Right atrium auricular region (tissue), 2 donors: ENCODE data around the gene TTC33. TPM values are rescaled to one million over a fixed set of nuclear protein-coding genes. Genes with fewer than 3 reads are reported as not detected.

Source experiments
- DNase-seq: peaks from one replicate; pipeline ENCODE4 v3.0.0-alpha.2; 2019; ENCODE audit warnings: low spot score
- H3K27ac ChIP-seq, 2 donors: fragments of 200-600 bp; sonication (generic); 1 replicate in 1 of 2; 2 replicates in 1 of 2; pipeline ENCODE4 v1.5.1; 2016 to 2019
- H3K27me3 ChIP-seq, 2 donors: fragments of 200-600 bp; sonication (generic); one replicate each; pipeline versions ENCODE4 v1.5.1 to v1.6.0; 2017 to 2019
- H3K36me3 ChIP-seq: fragments of 200-600 bp; sonication (generic); one replicate; pipeline ENCODE4 v1.5.1; 2016
- H3K4me1 ChIP-seq, 2 donors: fragments of 200-600 bp; sonication (generic); one replicate each; pipeline versions ENCODE4 v1.5.1 to v1.6.0; 2017 to 2019
- H3K4me3 ChIP-seq, 2 donors: fragments of 200-600 bp; sonication (generic); 1 replicate in 1 of 2; 2 replicates in 1 of 2; pipeline ENCODE4 v1.5.1; 2017 to 2019; ENCODE audit warnings: mild to moderate bottlenecking in 1 of 2, moderate library complexity in 1 of 2
- H3K9me3 ChIP-seq, 2 donors: fragments of 200-600 bp; sonication (generic); one replicate each; pipeline ENCODE4 v1.5.1; 2019
- total RNA-seq, 2 donors: library from RNA; depleted of rRNA; stranded (reverse); fragments of >200 nt; gene quantifications; one replicate each; pipeline ENCODE4 v1.1.0, GENCODE V29; 2016
- TF ChIP-seq, protein P1 (sequence below), 2 donors: fragments of 200-600 bp; sonication (generic); IDR thresholded peaks; one replicate each; pipeline ENCODE4 v1.5.1; 2019; ENCODE audit warnings: antibody characterized with exemption in 2 of 2

TTC33 gene
- total RNA-seq, 2 donors from 2014 or later: 10.2 to 16.7 TPM

DNA sequence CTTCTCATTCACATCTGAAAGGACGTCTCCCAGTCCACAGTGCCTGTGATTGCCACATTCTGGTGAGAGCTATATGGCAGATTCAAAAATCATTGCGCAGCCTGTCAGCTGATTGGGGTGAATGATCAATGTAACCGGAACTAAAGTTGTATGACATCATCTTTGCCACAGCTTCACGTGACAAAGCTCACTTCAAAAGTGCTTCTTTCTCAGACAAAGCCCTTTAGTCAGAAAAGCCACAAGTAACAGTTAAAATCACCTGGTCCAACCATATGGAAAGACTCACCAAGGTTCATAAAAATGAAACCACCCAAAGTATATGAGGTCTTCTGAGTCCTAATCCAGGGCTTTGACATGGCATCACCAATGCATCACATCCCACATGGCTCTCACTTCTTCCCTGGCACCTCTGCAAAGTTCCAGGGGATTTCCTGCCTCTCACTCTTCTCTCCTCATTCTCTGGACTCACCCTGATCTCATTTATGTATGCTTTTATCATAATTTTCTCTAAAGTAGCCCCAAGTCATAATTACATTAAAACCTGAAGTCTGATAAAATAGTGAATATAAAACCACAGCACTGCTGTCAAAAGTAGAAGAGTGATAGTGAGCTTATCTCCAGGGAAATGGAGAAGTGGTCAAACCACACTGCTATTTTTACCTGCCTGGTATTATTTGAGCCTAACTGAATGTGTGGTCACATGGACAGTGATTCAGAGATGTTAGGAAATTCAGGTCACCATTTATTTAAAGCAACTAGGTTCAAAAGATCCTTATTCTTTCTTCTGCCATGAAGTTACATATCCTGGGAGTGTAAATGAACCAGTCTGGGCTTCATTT lies 269.1 kb downstream of the TTC33 start:
- Histone ChIP-seq H3K9me3 (no peaks in the 10 kb centered on the region), H3K36me3 (no peaks in the 10 kb centered on the region), H3K27me3 (no peaks in the 10 kb centered on the region), H3K4me1 (no peaks in the 10 kb centered on the region), H3K4me3 (no peak overlapping the region), H3K27ac (no peak overlapping the region)
- TF ChIP-seq, protein P1, sequence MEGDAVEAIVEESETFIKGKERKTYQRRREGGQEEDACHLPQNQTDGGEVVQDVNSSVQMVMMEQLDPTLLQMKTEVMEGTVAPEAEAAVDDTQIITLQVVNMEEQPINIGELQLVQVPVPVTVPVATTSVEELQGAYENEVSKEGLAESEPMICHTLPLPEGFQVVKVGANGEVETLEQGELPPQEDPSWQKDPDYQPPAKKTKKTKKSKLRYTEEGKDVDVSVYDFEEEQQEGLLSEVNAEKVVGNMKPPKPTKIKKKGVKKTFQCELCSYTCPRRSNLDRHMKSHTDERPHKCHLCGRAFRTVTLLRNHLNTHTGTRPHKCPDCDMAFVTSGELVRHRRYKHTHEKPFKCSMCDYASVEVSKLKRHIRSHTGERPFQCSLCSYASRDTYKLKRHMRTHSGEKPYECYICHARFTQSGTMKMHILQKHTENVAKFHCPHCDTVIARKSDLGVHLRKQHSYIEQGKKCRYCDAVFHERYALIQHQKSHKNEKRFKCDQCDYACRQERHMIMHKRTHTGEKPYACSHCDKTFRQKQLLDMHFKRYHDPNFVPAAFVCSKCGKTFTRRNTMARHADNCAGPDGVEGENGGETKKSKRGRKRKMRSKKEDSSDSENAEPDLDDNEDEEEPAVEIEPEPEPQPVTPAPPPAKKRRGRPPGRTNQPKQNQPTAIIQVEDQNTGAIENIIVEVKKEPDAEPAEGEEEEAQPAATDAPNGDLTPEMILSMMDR (IDR thresholded peaks at IDR 0.05): no peak
- no peak for DNase-seq

DNA sequence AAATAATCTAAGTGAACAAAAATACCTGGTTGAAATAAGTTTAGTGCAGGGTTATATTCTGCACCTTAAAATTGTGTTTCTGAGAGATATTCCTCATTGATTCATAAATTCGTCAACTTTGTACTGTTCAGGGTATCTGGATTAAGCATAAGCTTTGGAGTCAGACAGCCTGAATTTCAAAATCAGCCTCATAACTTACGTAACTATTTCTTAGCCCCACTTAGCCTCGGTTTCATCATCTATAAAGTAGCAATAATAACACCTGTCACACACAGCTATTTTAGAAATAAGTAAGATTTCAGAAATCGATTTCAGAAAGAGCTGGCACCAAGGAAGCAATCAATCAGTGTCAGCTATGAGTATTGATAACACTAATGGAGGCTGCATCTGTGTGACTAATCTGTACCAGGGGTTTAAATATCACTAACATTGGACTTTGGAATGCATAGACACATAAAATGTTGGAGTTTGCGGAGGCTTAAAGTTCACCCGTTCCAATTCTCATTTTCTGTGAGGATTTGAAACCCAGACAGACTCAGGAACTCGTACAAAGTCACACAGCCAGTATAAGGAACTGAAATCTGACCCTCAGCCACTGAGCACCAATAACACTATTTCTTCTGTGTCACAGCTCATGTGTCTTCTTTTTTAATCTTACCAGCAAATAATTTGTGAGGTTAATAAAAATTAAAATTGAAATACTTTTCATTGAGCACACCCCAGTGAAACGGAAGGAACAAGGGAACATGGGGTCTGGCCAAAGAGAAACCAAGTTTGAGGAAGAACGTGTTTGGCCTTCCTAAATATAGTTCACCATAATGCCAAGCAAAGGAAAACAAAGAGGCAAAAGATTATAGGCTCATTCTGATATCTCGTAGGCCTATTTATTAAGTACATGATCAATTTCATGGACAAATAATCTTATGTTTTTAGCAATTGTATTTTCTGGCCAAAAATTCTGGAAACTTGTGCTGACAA lies 270.5 kb downstream of the TTC33 start:
- Histone ChIP-seq H3K36me3 (no peaks in the 10 kb centered on the region), H3K4me3 (no peak overlapping the region), H3K27ac (no peak overlapping the region), H3K9me3 (no peaks in the 10 kb centered on the region), H3K27me3 (no peaks in the 10 kb centered on the region), H3K4me1 (no peaks in the 10 kb centered on the region)
- DNase-seq: no peak
- TF ChIP-seq, protein P1 (IDR thresholded peaks at IDR 0.05): no peak

DNA sequence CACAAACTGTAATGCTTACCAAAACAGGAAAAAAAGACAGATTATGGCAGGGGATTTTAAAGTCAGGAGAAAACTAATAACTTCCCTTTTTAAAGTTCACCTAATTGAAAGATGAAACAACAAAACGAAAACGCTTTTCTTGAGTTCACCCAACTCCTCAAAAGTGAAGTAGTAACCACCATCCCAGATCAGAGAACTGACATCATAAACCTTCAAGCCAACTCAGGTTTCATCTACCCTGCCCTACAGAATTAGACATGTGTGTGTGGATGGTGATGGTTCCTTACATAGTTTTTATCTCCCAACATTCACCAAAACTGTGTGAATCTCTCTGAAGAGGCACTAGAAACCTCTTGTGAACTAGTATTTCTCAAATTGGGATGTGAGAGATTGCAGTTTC lies 271.3 kb downstream of the TTC33 start:
- Histone ChIP-seq H3K27ac (no peak overlapping the region), H3K27me3 (no peaks in the 10 kb centered on the region), H3K36me3 (no peaks in the 10 kb centered on the region), H3K9me3 (no peaks in the 10 kb centered on the region), H3K4me3 (no peak overlapping the region), H3K4me1 (no peaks in the 10 kb centered on the region)
- TF ChIP-seq, protein P1 (IDR thresholded peaks at IDR 0.05): no peak
- DNase-seq: no peak

DNA sequence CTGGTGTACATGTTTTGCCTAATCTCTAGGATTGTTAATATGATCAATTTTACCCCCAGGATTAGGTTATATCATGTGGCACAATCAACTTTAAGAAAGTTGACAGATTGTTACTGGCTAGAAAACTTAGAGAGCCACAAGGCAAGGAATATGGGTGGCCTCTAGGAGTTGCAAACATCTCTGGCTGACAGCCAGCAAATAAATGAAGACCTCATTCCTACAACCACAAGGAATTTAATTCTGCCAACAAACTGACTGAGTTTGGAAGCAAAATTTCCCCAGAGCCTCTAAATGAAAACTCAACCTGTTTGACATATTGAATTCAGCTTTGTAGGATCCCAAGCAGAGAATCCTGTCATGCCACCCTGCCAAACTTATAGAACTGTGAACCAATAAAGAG lies 272.4 kb downstream of the TTC33 start:
- DNase-seq: no peak
- H3K9me3 ChIP-seq: no peaks in the 10 kb centered on the region
- H3K27me3 ChIP-seq: no peaks in the 10 kb centered on the region
- no peaks in the 10 kb centered on the region for H3K36me3 ChIP-seq
- TF ChIP-seq, protein P1 (IDR thresholded peaks at IDR 0.05): no peak
- H3K27ac ChIP-seq: no peak overlapping the region
- no peaks in the 10 kb centered on the region for H3K4me1 ChIP-seq
- no peak overlapping the region for H3K4me3 ChIP-seq

GRCh38 chr5:40481241-40481640 lies 274.5 kb downstream of the TTC33 start:
- Histone ChIP-seq H3K27me3 (no peaks in the 10 kb centered on the region), H3K4me3 (no peak overlapping the region), H3K36me3 (no peaks in the 10 kb centered on the region), H3K9me3 (no peaks in the 10 kb centered on the region), H3K4me1 (no peaks in the 10 kb centered on the region), H3K27ac (no peak overlapping the region)
- TF ChIP-seq, protein P1 (IDR thresholded peaks at IDR 0.05): no peak
- DNase-seq: no peak
